Lung (tissue), 12 donors: ENCODE measurements around the gene ANKRD23. TPM values are rescaled to one million over a fixed set of nuclear protein-coding genes. Genes with fewer than 3 reads are reported as not detected.

Experiments used
- ATAC-seq: fragments of 200-7000 bp; cut with Tn5 transposase; one replicate; pipeline ENCODE4 v1.9.1; 2020; ENCODE audit warnings: moderate number of reproducible peaks; ENCODE audit not compliant: insufficient read depth, low FRiP score
- DNase-seq, 3 donors: peaks; one replicate each; pipeline ENCODE4 v3.0.0-alpha.2; 2013 to 2017
- H3K27ac ChIP-seq, 2 donors: one replicate each; pipeline ENCODE4 v1.5.1; 2013; ENCODE audit warnings: mild to moderate bottlenecking in 2 of 2, moderate library complexity in 2 of 2, control low read depth in 1 of 2, inconsistent platforms in 1 of 2, low read depth in 1 of 2, low read length in 1 of 2
- H3K27me3 ChIP-seq, 3 donors: one replicate each; pipeline ENCODE4 v1.5.1; 2013; ENCODE audit warnings: low read length in 2 of 3; ENCODE audit not compliant: control insufficient read depth in 3 of 3, insufficient read depth in 3 of 3
- H3K36me3 ChIP-seq, 4 donors: one replicate each; pipeline ENCODE4 v1.5.1; 2013; ENCODE audit warnings: low read length in 4 of 4, mild to moderate bottlenecking in 1 of 4, moderate library complexity in 1 of 4; ENCODE audit not compliant: control insufficient read depth in 4 of 4, insufficient read depth in 4 of 4
- H3K4me1 ChIP-seq, 5 donors: one replicate each; pipeline ENCODE4 v1.5.1; 2013; ENCODE audit warnings: low read length in 5 of 5, mild to moderate bottlenecking in 2 of 5, moderate library complexity in 1 of 5; ENCODE audit not compliant: control insufficient read depth in 5 of 5, insufficient read depth in 5 of 5
- H3K4me3 ChIP-seq: one replicate; pipeline ENCODE4 v1.5.1; 2013; ENCODE audit warnings: mild to moderate bottlenecking, control low read depth, moderate library complexity
- H3K9ac ChIP-seq, 2 donors: one replicate each; pipeline ENCODE4 v1.5.1; 2013; ENCODE audit warnings: low read length in 2 of 2, control low read depth in 1 of 2; ENCODE audit not compliant: insufficient read depth in 1 of 2
- H3K9me3 ChIP-seq, 4 donors: one replicate each; pipeline ENCODE4 v1.5.1; 2013; ENCODE audit warnings: low read length in 3 of 4, mild to moderate bottlenecking in 1 of 4, moderate library complexity in 1 of 4; ENCODE audit not compliant: control insufficient read depth in 4 of 4, insufficient read depth in 3 of 4
- CTCF ChIP-seq: IDR thresholded peaks from 2 replicates; pipeline ENCODE4 v1.5.1; 2012; ENCODE audit warnings: mild to moderate bottlenecking; ENCODE audit errors: control extremely low read depth, extremely low read depth
- WGBS, 2 donors: extraction: QIAGEN DNeasy Blood & Tissue Kit; methylation state at CpG; one replicate each; pipeline ENCODE4 v1.1.7; 2013; 5-methylcytosine and 5-hydroxymethylcytosine counted together
- polyA plus RNA-seq, 2 donors: library from polyadenylated mRNA; stranded (reverse); fragments of 200-250 nt; gene quantifications; one replicate each; pipeline ENCODE4 v1.2.1, GENCODE V29; 2013
- total RNA-seq, 2 donors: library from RNA; depleted of rRNA in 1 of 2; stranded (reverse); fragments of >200 nt in 1 of 2; gene quantifications; one replicate each; pipeline ENCODE4 v1.2.1, GENCODE V29; 2014 to 2021
- donor health status: control.
- donor health status: control.
- donor health status: Bipolar disorder and iron deficiency.
- donor health status: healthy.
- donor health status: DM: yes; HTN: yes; CAD: no.

ANKRD23 gene
- total and polyA plus RNA-seq, 4 donors: 1.5 to 6.9 (median 4.4) TPM

GRCh38 chr2:96856776-96857666 lies 13.2 kb upstream of the ANKRD23 start:
- Histone ChIP-seq H3K27me3 (no peaks in the 10 kb centered on the region), H3K4me3 (peak overlapping the region; percentile 83), H3K27ac (peak overlapping the region; percentile 76 to 91), H3K9ac (peak overlapping the region; percentile 7 to 73), H3K9me3 (no peaks in the 10 kb centered on the region), H3K36me3 (peaks cover 0 to 24% (median 18%) of the 10 kb centered on the region in 4 donors), H3K4me1 (peaks cover 0 to 29% (median 4%) of the 10 kb centered on the region in 5 donors)
- no peak for TF ChIP-seq CTCF
- DNase-seq: peak in 2 of 3 donors; percentile 9 to 42
- ATAC-seq: no peak
- WGBS, 2 donors: 12 to 13% methylated on average over 27 of the region's 27 CpGs

- DNase-seq (no peak), ATAC-seq (no peak)
- no peaks in the 10 kb centered on the region for H3K27me3 ChIP-seq
- TF ChIP-seq CTCF: no peak
- no peaks in the 10 kb centered on the region for H3K9me3 ChIP-seq
- 95 to 96% methylated on average over 15 of the region's 15 CpGs for WGBS, 2 donors
- H3K36me3 ChIP-seq: peaks cover 8 to 26% (median 12%) of the 10 kb centered on the region in 4 donors
- peaks cover 0 to 14% (median 2%) of the 10 kb centered on the region in 5 donors for H3K4me1 ChIP-seq
- no peak overlapping the region for H3K27ac ChIP-seq
- H3K4me3 ChIP-seq: no peak overlapping the region
- no peak overlapping the region for H3K9ac ChIP-seq
These were observed 9.5 kb upstream of the ANKRD23 start for GRCh38 chr2:96853321-96853720.

GRCh38 chr2:96852667-96853066 lies 8.8 kb upstream of the ANKRD23 start:
- ATAC-seq (no peak), DNase-seq (no peak)
- H3K27me3 ChIP-seq: no peaks in the 10 kb centered on the region
- peaks cover 0 to 12% (median 2%) of the 10 kb centered on the region in 5 donors for H3K4me1 ChIP-seq
- no peaks in the 10 kb centered on the region for H3K9me3 ChIP-seq
- no peak for TF ChIP-seq CTCF
- H3K36me3 ChIP-seq: peaks cover 8 to 26% (median 15%) of the 10 kb centered on the region in 4 donors
- H3K9ac ChIP-seq: no peak overlapping the region
- no peak overlapping the region for H3K27ac ChIP-seq
- no peak overlapping the region for H3K4me3 ChIP-seq
- WGBS, 2 donors: 88 to 91% methylated on average over 6 of the region's 6 CpGs
